ENCODE data around the gene CD99L2. TPM values are rescaled to one million over a fixed set of nuclear protein-coding genes. Genes with fewer than 3 reads are reported as not detected.

CD99L2 gene, protein sequence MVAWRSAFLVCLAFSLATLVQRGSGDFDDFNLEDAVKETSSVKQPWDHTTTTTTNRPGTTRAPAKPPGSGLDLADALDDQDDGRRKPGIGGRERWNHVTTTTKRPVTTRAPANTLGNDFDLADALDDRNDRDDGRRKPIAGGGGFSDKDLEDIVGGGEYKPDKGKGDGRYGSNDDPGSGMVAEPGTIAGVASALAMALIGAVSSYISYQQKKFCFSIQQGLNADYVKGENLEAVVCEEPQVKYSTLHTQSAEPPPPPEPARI
- 55.4 and 64.2 TPM in 2 replicates for total RNA-seq

DNA sequence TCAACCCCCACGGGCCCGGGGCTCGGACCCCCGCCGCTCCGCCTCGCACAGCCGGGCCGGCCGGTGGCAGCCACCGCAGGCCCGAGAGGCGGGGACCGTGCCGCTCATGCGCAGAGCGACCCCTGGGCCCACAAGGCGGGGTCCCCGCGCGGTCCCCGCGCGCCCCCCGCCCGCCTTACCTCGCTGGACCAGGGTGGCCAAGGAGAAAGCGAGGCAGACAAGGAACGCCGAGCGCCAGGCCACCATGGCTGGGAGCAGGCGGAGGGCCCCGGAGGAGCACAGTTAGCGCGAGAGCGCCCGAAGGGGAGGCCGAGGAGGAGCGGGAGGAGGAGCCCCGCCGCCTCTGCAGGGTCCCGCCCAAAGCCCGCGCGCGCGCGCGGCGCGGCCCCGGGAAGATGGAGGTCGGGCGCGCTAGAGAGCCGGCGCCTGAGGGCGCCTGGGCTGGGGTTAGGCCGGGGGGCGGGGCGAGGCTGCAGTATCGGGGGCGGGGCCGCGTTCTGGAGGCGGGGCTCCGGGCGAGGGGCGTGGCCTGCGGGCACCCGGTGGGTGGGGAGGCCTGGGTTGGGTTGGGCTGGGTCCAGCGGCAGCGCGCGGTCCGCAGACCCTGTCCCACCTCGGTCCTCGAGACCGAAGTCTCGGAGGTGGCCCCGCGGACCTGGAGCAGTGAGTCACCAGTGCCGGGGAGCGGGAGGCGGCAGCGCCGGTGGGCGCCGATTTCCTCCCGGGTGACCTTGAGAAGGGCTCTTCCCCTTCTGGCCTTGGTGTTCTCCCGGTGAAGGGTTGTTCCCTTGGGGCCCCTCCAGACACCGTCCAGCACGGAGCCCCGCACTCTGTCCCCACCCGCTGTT, at the start of gene CD99L2:
Gene CD99L2, minus strand, starts transcription at position 326 of the 848 bp plus-strand sequence. Its CDS starts 80 bp downstream, at position 246.

Other genes with a start within 250 kb of the CD99L2 start
- gene MTMR1, start 205.3 kb downstream of the CD99L2 start, total RNA-seq, result 9.2 and 11.8 TPM in 2 replicates
- 9.5 and 18.3 TPM in 2 replicates for gene HMGB3, start 84.7 kb upstream of the CD99L2 start, total RNA-seq